Activated naive CD4-positive, alpha-beta T cell treated with anti-CD3 and anti-CD28 coated beads, Interleukin-2, amount 50 U/mL, for 24 hours (primary cell): ENCODE measurements around the gene AHCYL2.
A peak's percentile ranks its signal among the peaks of the same experiment; 100 is the strongest.

Source experiments
- H3K27ac Mint-ChIP-seq: one replicate; pipeline ENCODE4 v1.8.0; 2021; ENCODE audit warnings: mild to moderate bottlenecking, mixed read lengths
- H3K27me3 Mint-ChIP-seq: one replicate; pipeline ENCODE4 v1.8.0; 2021; ENCODE audit warnings: mixed read lengths
- H3K36me3 Mint-ChIP-seq: one replicate; pipeline ENCODE4 v1.8.0; 2021; ENCODE audit warnings: mixed read lengths
- H3K4me1 Mint-ChIP-seq: one replicate; pipeline ENCODE4 v1.8.0; 2021; ENCODE audit warnings: mixed read lengths
- H3K4me3 Mint-ChIP-seq: one replicate; pipeline ENCODE4 v1.8.0; 2021; ENCODE audit warnings: mild to moderate bottlenecking, mixed read lengths
- H3K9me3 Mint-ChIP-seq: one replicate; pipeline ENCODE4 v1.8.0; 2021; ENCODE audit warnings: mixed read lengths

AHCYL2 gene

DNA sequence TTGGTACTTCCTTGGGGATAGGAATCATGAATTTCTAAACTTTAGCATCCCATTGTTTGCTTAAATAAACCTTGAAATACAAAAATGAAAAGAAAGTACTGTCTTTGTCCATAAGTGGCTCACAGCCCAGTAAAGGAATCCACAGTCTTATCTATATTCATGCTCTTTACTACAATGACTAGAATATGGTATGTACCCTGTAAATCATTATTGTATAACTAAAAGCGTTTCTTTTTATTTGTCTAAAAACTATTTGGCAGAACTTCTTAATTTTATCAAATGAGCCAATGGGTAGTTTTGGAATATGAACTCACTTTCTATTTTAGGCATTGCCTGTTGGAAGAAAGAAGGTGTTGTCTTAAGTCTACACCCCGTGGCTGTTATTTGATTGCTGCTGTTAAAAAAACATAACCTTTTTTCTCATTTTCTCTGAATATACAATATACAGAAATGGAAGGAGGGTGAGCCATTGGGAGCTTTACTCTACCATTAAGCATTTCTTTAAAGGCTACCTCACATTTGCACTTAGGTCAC lies 197.0 kb downstream of the AHCYL2 start:
- H3K4me3 Mint-ChIP-seq = no peak overlapping the region
- H3K36me3 Mint-ChIP-seq = peaks cover 15% of the 10 kb centered on the region
- no peak overlapping the region for H3K27ac Mint-ChIP-seq
- H3K9me3 Mint-ChIP-seq = no peaks in the 10 kb centered on the region
- H3K27me3 Mint-ChIP-seq = no peaks in the 10 kb centered on the region
- peaks cover 4% of the 10 kb centered on the region for H3K4me1 Mint-ChIP-seq

DNA sequence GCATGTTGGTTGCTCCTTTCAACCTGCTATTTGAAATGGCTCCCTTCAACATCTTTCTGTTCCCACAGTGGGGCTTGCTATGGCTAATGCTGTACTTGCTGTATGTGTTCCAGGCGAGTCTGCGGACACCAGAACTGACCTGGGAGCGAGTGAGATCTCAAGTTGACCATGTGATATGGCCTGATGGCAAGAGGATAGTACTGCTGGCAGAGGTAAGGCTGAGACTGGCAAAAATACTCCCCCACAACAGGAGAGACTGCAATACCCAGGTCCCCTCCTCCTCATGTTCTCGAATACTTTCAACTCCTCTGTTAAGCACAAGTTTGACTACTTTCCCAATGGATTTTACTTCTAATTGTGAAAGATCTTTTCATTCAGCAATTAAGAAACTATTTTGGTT lies 197.9 kb downstream of the AHCYL2 start:
- Mint-ChIP-seq H3K27me3 (no peaks in the 10 kb centered on the region), H3K4me3 (no peak overlapping the region), H3K4me1 (peaks cover 5% of the 10 kb centered on the region), H3K27ac (no peak overlapping the region), H3K36me3 (peaks cover 21% of the 10 kb centered on the region), H3K9me3 (no peaks in the 10 kb centered on the region)

DNA sequence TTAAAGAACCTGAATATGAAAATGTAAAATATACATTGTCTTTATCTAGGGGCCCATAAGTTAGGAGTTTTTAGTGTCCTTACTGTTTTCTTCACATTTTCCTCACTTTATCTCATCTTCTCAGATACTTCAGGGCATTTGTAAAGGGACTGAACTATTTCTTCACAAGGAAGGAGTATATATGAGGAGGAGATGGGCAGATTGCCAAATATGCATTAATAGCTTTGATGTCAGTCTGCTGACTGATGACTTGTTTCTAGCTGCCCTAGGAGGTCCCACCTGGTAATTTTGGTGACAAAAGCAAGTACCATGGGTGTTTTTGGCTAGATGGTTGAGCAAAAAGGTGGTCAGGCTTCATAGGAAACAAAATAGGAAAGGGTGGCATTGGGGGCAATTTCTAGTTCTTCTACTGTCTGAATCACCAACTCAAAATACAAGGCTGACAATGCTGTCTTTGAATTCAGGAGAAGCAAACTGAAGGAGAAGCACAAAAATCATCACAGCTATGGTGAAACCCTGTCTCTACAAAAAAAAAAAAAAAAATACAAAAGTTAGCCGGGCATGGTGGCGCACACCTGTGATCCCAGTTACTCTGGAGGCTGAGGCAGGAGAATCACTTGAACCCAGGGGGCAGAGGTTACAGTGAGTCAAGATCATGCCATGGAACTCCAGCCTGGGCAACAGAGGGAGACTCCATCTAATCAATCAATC lies 199.0 kb downstream of the AHCYL2 start:
- Mint-ChIP-seq H3K27ac (no peak overlapping the region), H3K9me3 (no peaks in the 10 kb centered on the region), H3K27me3 (no peaks in the 10 kb centered on the region), H3K4me3 (no peak overlapping the region), H3K36me3 (peaks cover 21% of the 10 kb centered on the region), H3K4me1 (peaks cover 5% of the 10 kb centered on the region)

DNA sequence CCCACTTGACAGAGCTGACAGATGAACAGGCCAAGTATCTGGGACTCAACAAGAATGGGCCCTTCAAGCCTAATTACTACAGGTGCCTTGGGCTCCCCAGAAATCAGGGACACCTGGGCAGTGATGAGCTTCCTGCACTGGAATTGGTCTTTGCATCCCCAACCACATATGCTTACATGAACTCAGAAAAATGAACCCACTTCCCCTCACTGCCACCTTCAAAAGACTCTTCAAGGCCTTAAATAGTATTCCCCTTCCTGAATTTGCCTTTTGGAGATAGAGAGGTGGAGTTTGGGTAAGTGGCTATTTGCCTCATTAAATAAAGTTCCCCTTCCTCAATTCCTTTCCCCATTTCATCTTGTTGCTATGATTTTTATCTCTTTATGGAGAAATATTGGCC lies 201.7 kb downstream of the AHCYL2 start:
- no peak overlapping the region for H3K4me3 Mint-ChIP-seq
- H3K27me3 Mint-ChIP-seq = no peaks in the 10 kb centered on the region
- H3K27ac Mint-ChIP-seq = peak overlapping the region; percentile 51
- H3K4me1 Mint-ChIP-seq = peaks cover 5% of the 10 kb centered on the region
- H3K9me3 Mint-ChIP-seq = no peaks in the 10 kb centered on the region
- peaks cover 25% of the 10 kb centered on the region for H3K36me3 Mint-ChIP-seq

DNA sequence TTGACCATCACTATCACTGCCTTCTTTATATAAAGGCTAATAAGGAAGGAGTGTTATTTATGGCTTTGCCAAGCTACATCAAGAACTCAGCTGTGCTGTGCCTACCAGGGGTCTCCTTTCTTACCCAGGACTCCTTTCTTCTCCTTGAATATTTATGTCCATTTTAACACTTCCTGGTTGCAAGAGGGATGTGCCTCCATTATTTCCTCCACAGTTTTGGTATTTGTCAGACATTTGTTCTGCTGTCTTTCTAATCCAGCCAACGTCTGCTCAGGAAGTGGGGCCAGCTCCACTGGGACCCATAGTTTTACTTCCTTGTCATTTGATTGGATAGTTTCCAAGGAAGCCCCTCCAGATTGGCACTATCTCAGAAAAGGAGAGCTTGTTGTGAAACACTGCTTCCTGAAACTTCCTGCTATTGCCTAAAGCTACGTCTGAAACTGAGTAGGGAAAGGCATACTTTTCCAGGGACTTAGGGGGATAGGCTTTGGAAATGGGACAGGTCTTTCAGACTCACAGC lies 202.8 kb downstream of the AHCYL2 start:
- H3K27ac Mint-ChIP-seq = no peak overlapping the region
- no peaks in the 10 kb centered on the region for H3K27me3 Mint-ChIP-seq
- no peak overlapping the region for H3K4me3 Mint-ChIP-seq
- H3K4me1 Mint-ChIP-seq = peaks cover 5% of the 10 kb centered on the region
- peaks cover 25% of the 10 kb centered on the region for H3K36me3 Mint-ChIP-seq
- no peaks in the 10 kb centered on the region for H3K9me3 Mint-ChIP-seq

DNA sequence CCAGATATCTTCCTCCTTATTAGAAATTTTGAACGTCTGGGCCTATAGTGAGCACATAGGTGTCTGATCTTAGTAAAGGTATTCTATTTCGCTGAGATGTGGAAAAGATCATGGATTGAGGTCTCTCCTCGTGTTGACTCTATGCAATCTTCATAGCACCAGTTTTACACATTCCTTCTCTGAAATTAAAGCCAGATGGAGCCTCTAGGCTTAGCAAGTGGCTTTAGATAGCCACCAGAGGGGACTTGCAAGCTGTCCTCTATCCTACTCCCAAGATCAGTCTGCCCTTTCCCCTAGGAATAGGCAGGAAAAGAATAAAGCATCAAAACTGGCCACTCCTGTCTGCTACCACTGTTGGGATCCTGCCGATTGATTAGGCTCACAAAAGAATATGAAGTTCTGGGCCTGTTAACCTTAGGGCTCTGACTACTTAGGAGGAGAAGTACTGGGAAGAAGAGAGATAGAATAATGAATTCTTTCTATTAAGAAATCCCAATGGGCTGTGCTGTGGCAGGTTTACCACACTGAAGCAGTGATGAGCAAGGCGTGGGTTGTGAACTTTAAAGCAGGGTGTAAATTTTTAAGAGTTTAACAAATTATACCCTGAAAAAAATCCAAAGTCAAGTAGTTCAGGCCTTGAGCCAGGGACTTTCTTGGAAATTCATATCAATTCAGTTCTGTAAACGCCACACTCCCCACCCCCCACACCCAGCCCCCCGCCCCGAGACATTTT lies 207.2 kb downstream of the AHCYL2 start:
- H3K27ac Mint-ChIP-seq = no peak overlapping the region
- H3K4me3 Mint-ChIP-seq = no peak overlapping the region
- peaks cover 26% of the 10 kb centered on the region for H3K36me3 Mint-ChIP-seq
- H3K9me3 Mint-ChIP-seq = no peaks in the 10 kb centered on the region
- H3K4me1 Mint-ChIP-seq = peaks cover 18% of the 10 kb centered on the region
- H3K27me3 Mint-ChIP-seq = peaks cover 4% of the 10 kb centered on the region

DNA sequence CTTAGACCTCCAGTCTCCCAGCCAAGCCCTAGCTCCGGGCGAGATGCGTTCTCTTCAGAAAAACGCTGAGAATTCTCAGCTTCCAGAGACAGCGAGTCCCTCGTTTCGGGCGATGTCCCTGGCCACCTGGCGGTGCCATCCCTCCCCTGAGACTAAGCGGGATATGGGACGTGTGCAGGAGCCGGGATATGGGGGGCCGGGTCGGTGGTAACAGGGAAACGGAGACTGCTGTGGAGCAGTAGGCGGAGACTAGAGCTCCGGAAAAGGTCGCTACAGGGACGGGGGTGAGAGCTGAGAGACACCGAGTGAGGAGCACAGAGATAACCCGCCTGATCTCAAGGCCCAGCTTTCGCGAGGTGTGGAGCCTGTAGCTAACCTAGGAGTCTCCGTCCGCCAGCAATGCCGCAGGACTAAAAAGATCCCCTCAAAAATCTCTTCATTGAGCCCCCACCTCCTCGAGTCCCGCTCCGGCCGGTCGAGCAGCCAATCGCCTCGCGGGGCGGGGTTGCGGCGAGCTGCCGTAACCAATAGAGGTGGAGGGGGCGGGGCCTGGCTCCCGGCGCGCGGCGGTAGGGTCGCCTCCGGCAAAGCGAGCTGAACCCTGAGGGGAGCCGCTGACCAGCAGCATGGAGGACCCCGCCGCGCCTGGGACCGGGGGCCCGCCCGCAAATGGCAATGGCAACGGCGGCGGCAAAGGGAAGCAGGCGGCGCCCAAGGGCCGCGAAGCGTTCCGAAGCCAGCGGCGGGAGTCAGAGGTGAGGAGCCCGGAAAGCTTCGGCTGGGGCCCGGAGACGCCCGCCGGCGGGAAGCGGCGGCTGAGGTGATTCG lies 209.2 kb downstream of the AHCYL2 start, which contains the start of gene STRIP2:
Gene STRIP2, plus strand, starts transcription at position 586 of the 828 bp plus-strand sequence. Its CDS starts 41 bp downstream, at position 627.
- peak within 1 kb of the TSS; percentile 95 for H3K4me3 Mint-ChIP-seq
- peaks cover 17% of the 10 kb centered on the region for H3K36me3 Mint-ChIP-seq
- peaks cover 4% of the 10 kb centered on the region for H3K27me3 Mint-ChIP-seq
- H3K27ac Mint-ChIP-seq = peak within 1 kb of the TSS; percentile 80
- H3K4me1 Mint-ChIP-seq = peaks cover 26% of the 10 kb centered on the region
- H3K9me3 Mint-ChIP-seq = no peaks in the 10 kb centered on the region

DNA sequence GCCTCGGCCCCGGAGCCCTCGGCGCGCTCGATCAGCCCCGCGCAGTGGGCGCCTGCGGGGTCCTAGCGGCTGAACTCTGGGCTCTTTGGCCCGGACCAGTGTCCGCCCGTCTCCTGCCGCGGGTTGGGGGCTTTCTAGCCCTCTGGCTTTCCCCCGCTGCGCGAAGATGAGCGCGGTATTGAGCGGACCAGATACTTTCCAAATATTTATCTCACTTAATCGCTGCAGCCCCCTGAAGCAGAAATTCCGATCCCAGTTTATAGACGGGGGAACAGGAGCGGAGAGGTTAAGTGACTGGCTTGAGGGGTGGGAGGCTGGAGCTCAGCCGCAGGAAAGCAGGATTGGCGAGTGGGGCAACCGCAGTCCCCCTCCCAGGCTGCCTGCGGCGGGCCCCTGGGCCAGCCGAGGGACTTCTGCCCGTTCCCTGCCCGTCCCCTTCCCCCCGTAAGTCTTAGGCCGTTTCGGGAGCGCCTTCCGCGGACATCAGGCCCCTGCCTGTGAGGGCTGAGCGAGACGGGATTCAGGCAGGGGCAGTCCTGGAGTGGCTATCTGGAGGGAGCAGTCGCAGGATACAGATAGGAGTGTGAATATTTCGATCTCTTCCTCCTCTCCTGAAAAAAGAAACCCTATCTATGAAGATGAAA lies 210.0 kb downstream of the AHCYL2 start:
- Mint-ChIP-seq H3K27me3 (peaks cover 4% of the 10 kb centered on the region), H3K36me3 (peaks cover 14% of the 10 kb centered on the region), H3K9me3 (no peaks in the 10 kb centered on the region), H3K4me1 (peaks cover 33% of the 10 kb centered on the region), H3K27ac (peak overlapping the region; percentile 52), H3K4me3 (peak overlapping the region; percentile 95)

DNA sequence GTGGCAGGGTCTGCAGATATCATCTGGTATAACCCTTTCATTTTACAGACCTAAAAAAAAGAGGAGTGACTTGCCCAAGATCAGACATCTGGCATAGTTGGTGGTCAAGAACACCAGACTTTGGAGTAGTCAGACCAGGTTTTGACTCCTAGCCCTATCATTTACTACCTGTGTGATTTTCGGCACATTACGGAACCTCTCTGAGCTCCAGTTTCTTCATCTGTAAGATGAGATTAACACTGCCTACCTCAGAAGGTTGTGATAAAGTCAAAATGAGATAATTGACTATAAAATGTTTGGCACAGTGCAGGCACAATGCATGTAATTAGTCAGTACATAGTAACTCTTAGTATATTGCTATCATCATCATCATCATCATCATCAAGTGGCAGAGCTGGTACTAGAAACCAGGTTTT lies 210.6 kb downstream of the AHCYL2 start:
- H3K4me3 Mint-ChIP-seq = peak overlapping the region; percentile 95
- peak overlapping the region; percentile 52 for H3K27ac Mint-ChIP-seq
- peaks cover 38% of the 10 kb centered on the region for H3K4me1 Mint-ChIP-seq
- no peaks in the 10 kb centered on the region for H3K9me3 Mint-ChIP-seq
- peaks cover 17% of the 10 kb centered on the region for H3K36me3 Mint-ChIP-seq
- H3K27me3 Mint-ChIP-seq = peaks cover 4% of the 10 kb centered on the region

DNA sequence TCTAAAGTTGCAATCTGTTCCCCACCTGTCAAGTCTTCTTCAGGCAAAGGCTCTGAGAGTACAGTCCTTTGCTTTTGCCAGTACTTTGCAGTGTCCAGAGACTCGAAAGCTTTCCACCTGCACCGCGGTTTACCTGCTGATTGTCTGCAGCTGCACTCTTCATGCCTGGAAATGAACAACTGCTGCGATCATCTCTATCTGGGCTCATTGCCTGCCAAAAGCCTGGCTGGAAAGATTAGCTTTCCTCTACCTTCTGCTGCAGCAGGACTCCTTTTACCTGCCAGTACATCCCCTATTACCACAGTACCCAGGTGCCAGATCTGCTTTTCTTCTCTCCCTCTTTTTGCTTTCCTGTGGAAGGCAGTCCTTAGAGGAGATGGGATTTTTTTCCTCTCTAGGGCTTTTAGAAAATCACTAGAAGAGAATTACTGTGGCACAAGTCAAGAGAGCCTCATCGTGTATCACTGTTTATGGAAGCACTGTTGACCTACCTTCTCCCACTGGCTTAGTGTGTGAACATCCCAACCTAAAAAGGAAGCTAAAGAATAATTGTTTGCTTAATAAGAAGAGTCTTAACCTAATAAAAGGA lies 211.6 kb downstream of the AHCYL2 start:
- H3K27me3 Mint-ChIP-seq = peaks cover 4% of the 10 kb centered on the region
- H3K4me1 Mint-ChIP-seq = peaks cover 42% of the 10 kb centered on the region
- H3K9me3 Mint-ChIP-seq = no peaks in the 10 kb centered on the region
- peak overlapping the region; percentile 26 for H3K27ac Mint-ChIP-seq
- peak overlapping the region; percentile 95 for H3K4me3 Mint-ChIP-seq
- peaks cover 21% of the 10 kb centered on the region for H3K36me3 Mint-ChIP-seq

DNA sequence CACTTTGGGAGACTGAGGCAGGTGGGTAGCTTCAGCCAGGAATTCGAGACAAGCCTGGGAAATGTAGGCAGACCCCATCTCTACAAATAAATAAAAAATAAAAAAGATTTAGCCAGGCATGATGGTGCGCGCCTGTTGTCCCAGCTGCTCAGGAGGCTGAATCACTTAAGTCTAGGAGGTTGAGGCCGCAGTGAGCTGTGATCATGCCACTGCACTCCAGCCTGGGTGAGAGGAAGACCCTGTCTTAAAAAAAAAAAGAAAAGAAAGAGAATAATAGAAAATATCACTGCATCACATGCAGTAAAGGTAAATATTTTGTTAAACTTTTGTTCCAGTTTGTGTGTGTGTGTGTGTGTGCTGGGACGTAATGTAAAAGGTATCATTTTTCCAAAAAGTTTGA lies 212.4 kb downstream of the AHCYL2 start:
- Mint-ChIP-seq H3K4me3 (peak overlapping the region; percentile 75), H3K4me1 (peaks cover 42% of the 10 kb centered on the region), H3K9me3 (no peaks in the 10 kb centered on the region), H3K36me3 (peaks cover 21% of the 10 kb centered on the region), H3K27ac (no peak overlapping the region), H3K27me3 (peaks cover 4% of the 10 kb centered on the region)

DNA sequence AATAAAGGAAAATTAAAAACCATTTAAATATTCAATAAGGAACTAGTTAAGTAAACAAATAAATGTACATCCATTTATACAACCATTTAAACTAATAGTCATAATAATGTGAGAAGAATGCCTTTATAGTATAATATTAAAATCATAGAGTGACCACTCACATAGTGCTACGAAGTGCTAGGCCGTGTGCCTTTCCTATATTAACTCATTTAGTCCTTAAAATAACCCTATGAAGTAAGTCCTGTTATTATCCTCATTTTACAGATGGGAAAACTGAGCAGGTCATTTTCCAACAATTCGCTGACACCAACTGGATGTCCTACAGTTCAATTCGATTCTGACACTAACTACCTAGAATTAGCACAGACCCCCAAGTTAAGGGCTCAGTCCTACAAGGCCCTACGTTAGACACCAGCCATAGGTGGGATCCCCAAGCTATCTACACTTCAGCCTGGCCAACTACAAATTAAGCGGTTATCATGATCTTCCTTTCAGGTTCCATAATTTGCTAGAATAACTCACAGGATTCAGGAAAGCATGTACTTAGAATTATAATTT lies 213.5 kb downstream of the AHCYL2 start:
- Mint-ChIP-seq H3K36me3 (peaks cover 21% of the 10 kb centered on the region), H3K27ac (peak overlapping the region; percentile 96), H3K4me3 (peak overlapping the region; percentile 71), H3K4me1 (peaks cover 36% of the 10 kb centered on the region), H3K9me3 (no peaks in the 10 kb centered on the region), H3K27me3 (peaks cover 4% of the 10 kb centered on the region)

DNA sequence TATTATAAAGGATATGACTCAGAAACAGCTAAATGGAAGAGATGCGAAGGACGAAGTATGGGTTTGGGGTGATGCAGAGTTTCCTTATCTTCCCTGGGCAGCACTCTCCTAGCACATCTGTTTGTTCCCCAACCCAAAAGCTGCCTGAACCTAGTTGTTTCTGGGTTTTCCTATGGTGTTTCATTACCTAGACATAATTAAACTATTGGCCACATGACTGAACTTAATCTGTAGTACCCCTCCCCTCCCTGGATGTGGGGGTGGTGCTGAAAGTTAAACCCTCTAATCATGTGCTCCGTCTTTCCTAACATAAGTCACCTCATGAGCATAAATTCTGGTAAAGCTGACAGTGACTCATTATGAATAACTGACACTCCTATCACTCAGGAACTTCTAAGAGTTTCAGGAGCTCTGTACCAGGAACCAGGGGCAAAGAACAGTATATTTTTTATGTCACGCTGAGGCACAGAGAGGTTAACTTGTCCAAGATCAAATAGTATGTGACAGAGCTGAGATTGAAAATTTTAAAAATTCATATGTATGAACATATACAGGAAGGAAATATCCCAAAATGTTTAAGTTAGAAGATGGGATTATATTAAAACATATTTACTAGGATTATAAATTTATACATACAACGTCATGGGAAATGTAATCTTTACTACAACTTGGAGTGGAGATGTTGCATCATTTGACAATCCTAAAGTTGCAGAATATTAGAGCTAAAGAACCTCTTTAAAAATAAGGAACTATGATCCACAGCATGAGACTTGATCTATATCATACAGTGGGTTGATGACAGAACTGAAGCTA lies 214.2 kb downstream of the AHCYL2 start:
- H3K4me3 Mint-ChIP-seq = peak overlapping the region; percentile 71

More for the DNA sequence above, 214.2 kb downstream of the AHCYL2 start:
- Mint-ChIP-seq H3K9me3 (no peaks in the 10 kb centered on the region), H3K27ac (peak overlapping the region; percentile 96), H3K4me1 (peaks cover 33% of the 10 kb centered on the region), H3K36me3 (peaks cover 24% of the 10 kb centered on the region), H3K27me3 (peaks cover 4% of the 10 kb centered on the region)
